ENCODE data around the gene TDRD7. TPM values are rescaled to one million over a fixed set of nuclear protein-coding genes. Genes with fewer than 3 reads are reported as not detected.

Gene TDRD7
- total and polyA plus RNA-seq, 2 of the 13 experiments (the other 11 are each of a cell fraction or from before 2014, with no cell fraction given) = 9.8 to 15.5 TPM

GRCh38 chr9:97366476-97366875 is 45.4 kb upstream of the TDRD7 start (continued):
- TF ChIP-seq ZBTB40 (IDR thresholded peaks at IDR 0.05) (no peak), ZBTB40 (CRISPR knock-in tag; IDR thresholded peaks at IDR 0.05) (no peak), ZNF687 (CRISPR knock-in tag; IDR thresholded peaks at IDR 0.05) (peak; percentile 51), PBX3 (CRISPR knock-in tag; IDR thresholded peaks at IDR 0.05; ENCODE audit: borderline replicate concordance) (no peak), RAD51 (IDR thresholded peaks at IDR 0.05; ENCODE audit: borderline replicate concordance) (no peak), NR2F1 (CRISPR knock-in tag; IDR thresholded peaks at IDR 0.05) (peak in 1 of 2 experiments; percentile 48; a peak in 1 of 4 replicates), NR2F6 (IDR thresholded peaks at IDR 0.05) (0 out of 2 replicates have a peak, but pooled peaks have one; percentile 13), NR2F6 (CRISPR knock-in tag; IDR thresholded peaks at IDR 0.05) (peak; percentile 70; the same call in 1 of the 2 replicates), ZNF607 (CRISPR knock-in tag; IDR thresholded peaks at IDR 0.05; ENCODE audit: borderline replicate concordance) (no peak), UBTF (CRISPR knock-in tag; IDR thresholded peaks at IDR 0.05) (no peak), ZNF761 (CRISPR knock-in tag; conservative IDR thresholded peaks at IDR 0.05) (no peak)

All from HepG2 (cell line).